VCaP (cell line): ENCODE data around the gene CMIP.

Experiments
- H3K27ac ChIP-seq: fragments of 450-650 bp; 2 replicates; pipeline ENCODE4 v1.5.1; 2017
- TF ChIP-seq, protein P1 (sequence below): fragments of 450-650 bp; conservative IDR thresholded peaks from 2 replicates; pipeline ENCODE4 v1.5.1; 2017; ENCODE audit warnings: mild to moderate bottlenecking, moderate library complexity

CMIP gene

DNA sequence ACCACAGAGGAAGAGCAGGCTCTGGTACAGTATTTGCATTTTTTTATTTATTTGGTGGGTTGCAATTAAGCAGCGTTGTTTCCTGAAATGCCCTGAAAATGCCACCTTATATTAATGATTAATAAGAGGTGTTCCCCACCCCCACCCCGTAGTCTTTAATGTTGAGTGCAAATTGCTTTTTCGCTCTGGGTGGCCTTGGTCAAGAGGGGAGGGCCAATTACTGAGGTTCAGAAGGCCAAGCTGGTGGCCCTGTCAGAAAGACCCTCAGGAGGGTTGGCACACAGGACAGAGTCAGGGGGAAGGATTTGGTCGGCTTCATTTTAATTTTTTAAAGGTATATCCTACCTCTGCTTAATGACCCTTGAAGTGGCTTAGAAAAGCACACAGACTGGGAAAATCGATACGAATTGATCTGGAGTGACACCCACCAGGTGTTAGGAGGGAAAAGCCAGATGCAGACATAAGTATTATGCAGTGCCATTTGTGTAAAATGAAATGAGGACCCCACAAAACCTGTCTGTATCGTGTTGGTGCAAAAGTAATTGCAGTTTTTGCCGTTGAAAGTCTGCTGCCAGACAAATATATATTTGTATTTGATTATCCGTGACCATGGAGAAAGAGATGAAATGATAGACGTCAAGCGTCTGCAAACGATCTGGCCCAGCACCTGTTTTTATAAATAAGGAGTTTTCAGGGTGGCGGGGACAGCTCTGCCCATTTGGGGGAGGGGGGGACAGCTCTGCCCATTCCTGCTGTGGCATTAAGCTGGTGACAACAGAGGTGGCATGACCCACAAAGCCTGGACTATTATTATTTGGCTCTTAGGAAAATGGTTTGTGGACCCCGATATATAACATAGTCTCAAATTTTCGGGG lies 190.7 kb downstream of the CMIP start:
- no peak overlapping the region for H3K27ac ChIP-seq
- TF ChIP-seq, protein P1, sequence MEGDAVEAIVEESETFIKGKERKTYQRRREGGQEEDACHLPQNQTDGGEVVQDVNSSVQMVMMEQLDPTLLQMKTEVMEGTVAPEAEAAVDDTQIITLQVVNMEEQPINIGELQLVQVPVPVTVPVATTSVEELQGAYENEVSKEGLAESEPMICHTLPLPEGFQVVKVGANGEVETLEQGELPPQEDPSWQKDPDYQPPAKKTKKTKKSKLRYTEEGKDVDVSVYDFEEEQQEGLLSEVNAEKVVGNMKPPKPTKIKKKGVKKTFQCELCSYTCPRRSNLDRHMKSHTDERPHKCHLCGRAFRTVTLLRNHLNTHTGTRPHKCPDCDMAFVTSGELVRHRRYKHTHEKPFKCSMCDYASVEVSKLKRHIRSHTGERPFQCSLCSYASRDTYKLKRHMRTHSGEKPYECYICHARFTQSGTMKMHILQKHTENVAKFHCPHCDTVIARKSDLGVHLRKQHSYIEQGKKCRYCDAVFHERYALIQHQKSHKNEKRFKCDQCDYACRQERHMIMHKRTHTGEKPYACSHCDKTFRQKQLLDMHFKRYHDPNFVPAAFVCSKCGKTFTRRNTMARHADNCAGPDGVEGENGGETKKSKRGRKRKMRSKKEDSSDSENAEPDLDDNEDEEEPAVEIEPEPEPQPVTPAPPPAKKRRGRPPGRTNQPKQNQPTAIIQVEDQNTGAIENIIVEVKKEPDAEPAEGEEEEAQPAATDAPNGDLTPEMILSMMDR: no peak

DNA sequence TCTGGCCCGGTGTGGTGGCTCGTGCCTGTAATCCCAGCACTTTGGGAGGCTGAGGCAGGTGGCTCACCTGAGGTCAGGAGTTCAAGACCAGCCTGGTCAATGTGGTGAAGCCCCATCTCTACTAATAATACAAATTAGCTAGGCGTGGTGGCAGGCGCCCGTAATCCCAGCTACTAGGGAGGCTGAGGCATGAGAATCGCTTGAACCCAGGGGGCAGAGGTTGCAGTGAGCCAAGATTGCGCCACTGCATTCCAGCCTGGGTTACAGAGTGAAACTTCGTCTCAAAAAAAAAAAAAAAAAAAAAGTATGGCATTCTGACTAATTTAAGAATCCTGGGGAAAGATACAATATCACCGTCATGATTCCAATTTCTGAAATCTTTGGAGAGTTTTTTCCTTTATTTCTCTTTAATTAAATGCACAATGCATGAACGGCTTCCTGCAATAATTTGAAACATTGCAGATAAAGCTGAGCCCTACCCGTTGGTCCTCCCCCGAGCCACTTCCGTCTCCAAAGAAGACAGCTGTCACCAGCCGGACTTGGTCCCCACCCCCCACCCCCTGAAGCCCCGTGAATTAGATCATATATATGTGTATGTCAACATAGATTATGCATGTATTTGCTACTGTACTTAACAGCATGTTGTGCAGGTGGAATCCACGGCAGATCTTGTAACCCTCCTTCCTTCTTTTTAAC lies 191.8 kb downstream of the CMIP start:
- no peak overlapping the region for H3K27ac ChIP-seq
- TF ChIP-seq, protein P1: no peak

DNA sequence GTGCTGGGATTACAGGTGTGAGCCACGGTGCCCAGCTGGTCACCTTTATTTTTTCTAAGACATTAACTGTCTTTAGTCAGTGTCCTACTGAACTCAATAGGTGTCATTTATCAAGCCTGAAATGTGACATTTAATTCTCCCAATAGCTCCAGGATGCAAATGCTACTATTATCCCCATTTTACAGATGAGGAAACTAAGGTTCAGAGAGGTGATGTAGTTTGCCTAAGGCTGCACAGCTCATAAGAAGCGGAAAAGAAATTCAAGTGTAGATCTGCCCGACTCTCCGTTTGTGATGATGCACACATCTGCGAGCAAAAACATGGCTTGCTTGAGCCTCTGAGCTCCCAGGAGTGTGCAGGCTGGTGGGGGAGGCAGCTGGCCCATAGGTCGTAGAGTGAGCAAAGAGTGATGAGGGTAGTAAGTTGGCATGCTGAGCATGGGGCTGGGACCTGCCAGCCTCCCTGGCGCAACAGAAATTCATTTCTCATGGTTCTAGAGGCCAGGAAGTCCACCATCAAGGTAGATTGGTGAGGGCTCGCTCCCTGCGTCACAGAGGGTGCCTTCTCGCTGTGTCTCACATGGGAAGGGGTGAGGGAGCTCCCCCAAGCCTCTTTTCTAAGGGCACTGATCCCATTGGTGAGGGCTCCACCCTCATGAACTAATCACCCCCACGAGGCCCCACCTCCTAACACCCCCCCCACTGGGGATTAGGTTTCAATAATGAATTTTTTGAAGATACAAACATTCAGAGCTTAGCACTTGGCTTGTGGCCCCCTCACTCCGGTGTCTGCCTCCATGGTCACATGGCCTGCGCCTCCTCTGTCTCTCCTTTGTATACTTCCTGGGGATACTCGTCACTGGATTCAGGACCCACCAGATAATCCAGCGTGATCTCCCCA lies 193.0 kb downstream of the CMIP start:
- no peak overlapping the region for H3K27ac ChIP-seq
- TF ChIP-seq, protein P1: no peak

DNA sequence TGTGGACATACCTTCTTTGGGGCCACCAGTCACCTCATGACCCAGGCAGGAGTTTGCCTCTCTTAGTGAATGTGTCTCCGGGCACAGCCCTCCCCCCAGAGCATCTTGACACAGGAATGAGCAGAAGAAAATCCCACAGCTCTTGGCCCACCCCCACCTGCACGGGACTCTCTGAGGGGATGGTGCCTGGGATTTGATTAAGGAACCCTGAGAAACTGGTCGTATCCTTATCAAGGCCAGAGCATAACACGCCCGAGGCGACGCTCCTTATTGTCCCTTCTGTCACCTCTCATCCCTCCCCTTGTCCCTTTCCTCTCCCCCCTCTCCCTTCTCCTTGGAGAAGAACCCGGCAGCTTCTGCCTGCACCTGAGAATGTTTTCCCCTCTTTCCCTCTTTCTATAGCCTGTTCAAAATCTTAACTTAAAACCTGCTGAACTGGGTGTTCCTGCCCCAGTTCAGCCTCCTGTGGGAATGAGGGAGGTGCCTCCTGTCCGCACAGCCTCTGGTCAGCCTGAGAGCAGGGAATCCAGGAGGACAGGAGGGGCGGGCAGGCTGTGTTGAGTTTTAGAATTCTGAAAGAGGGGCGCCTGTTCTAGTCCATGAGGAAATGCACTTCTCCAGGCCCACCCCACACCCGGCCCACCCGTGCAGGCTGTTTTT lies 193.8 kb downstream of the CMIP start:
- H3K27ac ChIP-seq: no peak overlapping the region

DNA sequence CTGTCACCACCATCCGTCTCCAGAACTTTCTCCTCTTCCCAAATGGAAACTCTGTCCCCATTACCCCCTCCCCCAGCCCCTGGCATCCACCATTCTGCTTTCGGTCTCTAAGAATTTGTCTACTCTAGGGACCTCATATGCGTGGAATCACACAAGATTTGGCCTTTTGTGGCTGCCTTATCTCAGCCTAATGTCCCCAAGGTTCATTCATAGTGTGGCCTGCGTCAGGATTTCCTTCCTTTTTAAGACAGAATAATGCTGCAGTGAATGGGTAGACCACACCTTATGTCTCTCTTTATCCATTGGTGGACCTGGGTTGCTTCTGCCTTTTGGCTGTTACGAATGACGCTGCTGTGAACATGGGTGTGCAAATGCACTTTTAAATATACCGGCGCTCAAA lies 194.7 kb downstream of the CMIP start:
- TF ChIP-seq, protein P1: no peak
- no peak overlapping the region for H3K27ac ChIP-seq

More for the DNA sequence above, 193.8 kb downstream of the CMIP start:
- TF ChIP-seq, protein P1: no peak

DNA sequence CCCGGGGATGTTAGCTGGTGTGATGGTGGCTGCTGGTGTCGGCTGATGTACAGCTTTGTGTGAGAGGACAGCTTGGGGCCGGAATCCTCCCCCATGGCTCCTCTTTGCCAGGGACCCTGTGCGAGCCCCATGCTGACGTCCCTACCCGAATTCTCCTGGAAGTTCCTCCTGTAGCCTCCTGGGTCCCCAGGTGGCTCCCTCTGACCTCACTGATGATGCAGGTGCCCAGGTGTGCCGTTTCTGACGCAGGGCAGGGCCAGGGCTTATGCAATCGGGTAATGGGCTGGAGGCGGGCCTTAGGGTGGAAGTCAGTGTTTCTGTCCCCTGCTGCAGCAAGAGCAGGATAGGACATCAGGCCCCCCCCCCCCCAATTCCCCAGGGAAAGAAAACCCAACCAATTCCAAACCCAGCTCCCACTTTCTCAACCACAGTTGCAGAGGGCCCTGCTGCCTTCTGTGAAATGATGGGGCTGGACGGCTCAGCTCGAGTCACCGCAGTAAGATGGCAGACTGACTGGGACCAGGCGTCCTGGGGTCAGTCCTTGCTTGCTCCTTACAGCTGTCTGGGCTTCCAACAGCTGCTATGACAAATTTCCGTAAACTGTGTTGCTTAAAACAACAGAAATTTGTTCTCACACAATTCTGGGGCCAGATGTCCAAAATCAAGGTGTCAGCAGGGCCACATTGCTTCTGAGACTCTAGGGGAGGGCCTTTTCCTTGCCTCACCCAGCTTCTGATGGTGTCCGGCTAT lies 195.5 kb downstream of the CMIP start:
- TF ChIP-seq, protein P1: no peak
- H3K27ac ChIP-seq: no peak overlapping the region
